GM12872 (cell line): ENCODE data around the gene RPRD1B.

Experiments
- TF ChIP-seq, protein P1 (sequence below): IDR thresholded peaks from 3 replicates; pipeline ENCODE4 v1.5.1; 2011; ENCODE audit warnings: low read depth, mild to moderate bottlenecking, low read length, moderate library complexity; ENCODE audit not compliant: insufficient read depth

Gene RPRD1B

DNA sequence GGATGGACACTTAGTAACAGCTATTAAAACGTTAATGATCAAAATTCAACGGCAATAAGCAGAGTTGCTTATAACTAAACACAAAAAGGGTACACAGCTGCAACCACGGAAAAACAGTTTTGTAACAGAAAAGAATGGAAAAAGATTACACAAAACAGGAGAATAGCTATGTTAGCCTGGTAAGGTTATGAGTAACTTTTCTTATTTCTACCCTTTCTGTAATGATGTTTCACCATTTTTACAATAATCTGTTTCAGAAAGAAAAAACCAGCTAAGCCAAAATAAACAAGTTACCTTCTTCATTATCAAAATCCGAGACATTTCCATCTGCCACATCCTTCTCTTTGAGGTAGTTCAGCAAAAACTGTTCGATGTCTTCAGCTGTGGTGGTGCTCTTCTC is 27.6 kb upstream of the RPRD1B start:
- TF ChIP-seq, protein P1, sequence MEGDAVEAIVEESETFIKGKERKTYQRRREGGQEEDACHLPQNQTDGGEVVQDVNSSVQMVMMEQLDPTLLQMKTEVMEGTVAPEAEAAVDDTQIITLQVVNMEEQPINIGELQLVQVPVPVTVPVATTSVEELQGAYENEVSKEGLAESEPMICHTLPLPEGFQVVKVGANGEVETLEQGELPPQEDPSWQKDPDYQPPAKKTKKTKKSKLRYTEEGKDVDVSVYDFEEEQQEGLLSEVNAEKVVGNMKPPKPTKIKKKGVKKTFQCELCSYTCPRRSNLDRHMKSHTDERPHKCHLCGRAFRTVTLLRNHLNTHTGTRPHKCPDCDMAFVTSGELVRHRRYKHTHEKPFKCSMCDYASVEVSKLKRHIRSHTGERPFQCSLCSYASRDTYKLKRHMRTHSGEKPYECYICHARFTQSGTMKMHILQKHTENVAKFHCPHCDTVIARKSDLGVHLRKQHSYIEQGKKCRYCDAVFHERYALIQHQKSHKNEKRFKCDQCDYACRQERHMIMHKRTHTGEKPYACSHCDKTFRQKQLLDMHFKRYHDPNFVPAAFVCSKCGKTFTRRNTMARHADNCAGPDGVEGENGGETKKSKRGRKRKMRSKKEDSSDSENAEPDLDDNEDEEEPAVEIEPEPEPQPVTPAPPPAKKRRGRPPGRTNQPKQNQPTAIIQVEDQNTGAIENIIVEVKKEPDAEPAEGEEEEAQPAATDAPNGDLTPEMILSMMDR = no peak

DNA sequence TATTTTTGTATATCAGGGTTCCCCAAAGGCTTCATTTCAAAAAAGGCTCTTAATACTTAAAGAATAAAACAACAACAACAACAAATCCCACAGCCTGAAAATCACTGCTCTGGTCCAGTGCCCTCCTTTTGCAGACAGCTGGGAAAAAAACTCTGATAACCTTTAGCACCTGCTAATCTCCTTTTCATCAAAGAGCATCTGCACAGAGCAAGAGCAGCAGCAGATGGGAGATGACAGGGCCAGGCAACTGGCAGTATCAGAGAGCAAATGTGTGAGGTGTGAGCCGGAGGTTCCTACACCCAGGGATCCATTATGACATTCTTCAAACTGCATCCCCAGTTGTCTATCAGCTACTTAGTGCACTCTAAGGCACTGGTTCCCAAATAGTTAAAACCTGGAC is 26.0 kb upstream of the RPRD1B start:
- TF ChIP-seq, protein P1 = no peak

DNA sequence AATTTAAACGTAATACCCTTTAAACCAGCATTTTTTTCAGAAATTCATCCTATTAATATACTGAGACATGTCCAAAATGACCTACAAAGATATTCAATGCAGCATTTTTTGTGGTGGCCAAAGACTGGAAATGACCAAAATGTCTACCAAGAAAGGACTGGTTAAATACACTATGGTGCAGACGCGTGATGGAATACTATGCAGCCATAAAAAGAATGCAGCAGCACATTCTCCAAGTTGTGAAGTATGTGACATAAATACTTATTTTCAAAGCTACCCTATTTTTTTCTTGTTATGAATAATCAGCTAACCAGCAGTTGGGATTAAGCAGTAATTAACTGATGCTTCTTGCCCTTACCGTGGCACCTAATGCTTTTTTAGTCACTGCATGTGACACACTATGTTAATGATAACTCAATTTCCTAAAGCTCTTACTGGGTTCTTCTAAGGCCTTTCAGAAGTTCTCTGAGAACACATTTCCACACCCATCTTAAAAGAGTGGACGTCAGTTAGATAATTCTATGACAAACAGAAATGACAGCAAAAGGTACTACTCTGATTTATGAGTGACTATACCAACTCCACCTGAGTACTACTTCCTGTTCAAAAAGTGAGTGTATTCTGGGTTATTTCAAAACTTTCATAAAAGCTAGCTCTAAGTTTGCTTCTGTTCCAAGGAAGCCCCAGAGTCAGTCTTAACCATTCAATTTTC is 25.2 kb upstream of the RPRD1B start:
- TF ChIP-seq, protein P1 = no peak

DNA sequence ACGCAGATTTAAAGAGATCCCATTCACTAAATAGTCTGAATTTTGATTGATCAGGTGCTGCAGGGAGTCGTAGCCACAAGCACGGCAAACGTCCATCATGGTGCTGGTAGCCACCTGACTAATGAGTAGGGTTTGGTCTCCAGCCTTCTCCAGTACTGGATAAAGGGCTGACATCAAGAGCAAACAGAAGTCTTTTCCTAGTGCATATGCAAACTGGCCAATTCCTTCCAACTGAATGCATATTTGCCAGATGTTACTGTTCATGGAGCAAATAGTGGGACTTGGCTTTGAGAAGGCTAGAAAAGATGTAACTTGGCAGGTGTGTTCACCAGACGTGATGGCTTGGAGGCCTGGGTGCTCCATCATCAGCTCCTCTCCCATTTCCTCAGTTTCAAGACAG is 21.9 kb upstream of the RPRD1B start:
- TF ChIP-seq, protein P1 = no peak

DNA sequence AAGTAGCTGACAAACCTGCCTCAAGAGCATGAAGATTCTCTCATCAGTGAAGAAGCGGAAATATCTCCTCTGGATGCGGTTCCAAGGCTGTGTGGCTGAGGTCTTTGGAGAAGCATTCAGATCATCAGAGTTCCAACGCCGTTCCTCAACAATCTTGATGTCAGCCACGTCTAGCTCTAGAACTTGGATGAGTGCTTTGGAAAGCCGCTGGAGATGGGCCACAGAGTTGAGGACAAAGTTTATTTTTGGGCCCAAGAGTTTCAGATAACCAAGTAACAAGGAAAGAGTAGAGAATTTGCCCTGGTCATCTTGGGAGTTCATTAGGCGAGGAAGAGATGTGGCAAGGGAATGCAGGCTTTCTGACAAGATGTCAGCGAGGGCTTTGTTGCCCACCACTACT is 21.2 kb upstream of the RPRD1B start:
- TF ChIP-seq, protein P1 = no peak

DNA sequence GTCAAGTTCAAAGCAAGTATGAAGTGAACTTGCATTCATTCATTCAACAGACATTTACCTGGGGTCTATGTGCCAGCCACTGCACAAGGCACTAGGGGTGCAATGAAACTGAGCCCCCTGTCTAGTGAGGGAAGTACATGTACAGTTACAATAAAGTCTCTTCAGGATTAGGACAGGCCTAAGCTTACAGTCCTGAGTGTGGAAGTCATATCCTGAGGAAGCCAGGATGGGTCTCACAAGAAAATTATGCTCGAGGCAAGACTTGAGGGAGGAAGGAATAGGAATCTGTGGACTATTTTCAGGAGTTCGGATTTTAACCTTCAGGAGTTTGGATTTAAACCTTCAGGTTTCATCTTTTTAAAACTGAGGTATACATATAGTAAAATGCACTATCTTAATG is 19.7 kb upstream of the RPRD1B start:
- TF ChIP-seq, protein P1 = no peak

DNA sequence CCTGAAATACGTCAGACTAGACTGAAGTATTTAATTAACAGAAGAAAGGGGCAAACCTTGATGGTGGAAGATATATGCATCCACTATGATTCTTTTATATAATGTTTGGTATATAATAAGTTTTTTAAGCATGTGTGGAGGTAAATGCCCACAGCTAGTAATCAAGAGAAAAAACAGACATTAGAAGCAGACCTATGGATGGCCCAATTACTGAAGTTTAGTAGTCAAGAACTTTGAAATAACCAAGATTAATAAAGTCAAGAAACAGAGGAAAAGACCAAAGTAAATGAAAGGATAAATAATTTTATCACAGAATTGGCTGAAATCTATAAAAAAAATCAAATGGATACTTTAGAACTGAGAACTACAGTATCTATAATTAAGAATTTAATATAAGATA is 15.6 kb upstream of the RPRD1B start:
- TF ChIP-seq, protein P1 = no peak
